Adrenal gland (tissue), 5 donors: ENCODE results near the gene PDGFD.

Source experiments
- CTCF ChIP-seq, 6 experiments: fragments of 450-650 bp in 4 of 6; fragments of 200-600 bp in 2 of 6; sonication (generic) in 1 of 6; IDR thresholded peaks; 1 replicate in 5 of 6; 2 replicates in 1 of 6; pipeline versions ENCODE4 v1.5.1 to v1.8.0; 2016 to 2021; ENCODE audit warnings: antibody characterized with exemption in 6 of 6, mild to moderate bottlenecking in 2 of 6, moderate library complexity in 1 of 6
- POLR2A ChIP-seq, 2 donors: fragments of 450-650 bp; IDR thresholded peaks; one replicate each; pipeline ENCODE4 v1.6.1; 2017; ENCODE audit warnings: antibody characterized with exemption in 2 of 2, mild to moderate bottlenecking in 2 of 2, moderate library complexity in 1 of 2
- donor health status: DM: no; HTN: no; CAD: no.

- no peak for TF ChIP-seq CTCF (IDR thresholded peaks at IDR 0.05)
- no peak for TF ChIP-seq POLR2A (IDR thresholded peaks at IDR 0.05)
These were observed 41.1 kb downstream of the PDGFD start for GRCh38 chr11:104122836-104123235.
